ENCODE data around the gene RASD1.

- TF ChIP-seq CTCF (IDR thresholded peaks at IDR 0.05): no peak
- TF ChIP-seq POLR2AphosphoS5 (IDR thresholded peaks at IDR 0.05): no peak
- no peak for TF ChIP-seq POLR2A (IDR thresholded peaks at IDR 0.05)
These were observed 27.0 kb upstream of the RASD1 start for GRCh38 chr17:17523001-17523730.
